B cell (primary cell): ENCODE data around the gene TMEM247. TPM values are rescaled to one million over a fixed set of nuclear protein-coding genes. Genes with fewer than 3 reads are reported as not detected.
"Not testable (repeated sequence)": the region's sequence is repeated elsewhere in the genome, so short reads cannot be mapped to it uniquely, and the experiment has no call there.

Source experiments
- ATAC-seq: fragments of 200-7000 bp; cut with Tn5 transposase; one replicate; pipeline ENCODE4 v1.10.0; 2021; ENCODE audit warnings: low read depth, mild to moderate bottlenecking, moderate number of reproducible peaks, moderate library complexity
- CTCF ChIA-PET: fragments of 350-600 bp; sonication (Branson Sonifier 250); formaldehyde crosslinking; loops from one replicate; lab custom pipeline; 2021; ENCODE audit warnings: antibody characterized with exemption, inconsistent platforms; lab: Charles Lee
- POLR2A ChIA-PET: fragments of 350-600 bp; sonication (Branson Sonifier 250); formaldehyde crosslinking; loops from one replicate; lab custom pipeline; 2021; ENCODE audit warnings: antibody characterized with exemption; lab: Charles Lee
- DNase-seq: peaks from one replicate; pipeline ENCODE4 v3.0.0; 2013
- H2AFZ ChIP-seq: 2 replicates; pipeline ENCODE4 v1.6.1; 2012; ENCODE audit warnings: mild to moderate bottlenecking, low read depth, low read length; ENCODE audit not compliant: insufficient read depth, poor library complexity, severe bottlenecking
- H3K27ac ChIP-seq, 2 donors: 1 replicate in 1 of 2; 2 replicates in 1 of 2; pipeline ENCODE4 v1.5.1; 2012 to 2013; ENCODE audit warnings: low read length in 2 of 2, mild to moderate bottlenecking in 2 of 2, moderate library complexity in 1 of 2
- H3K27me3 ChIP-seq, 4 experiments: fragments of 200-600 bp in 1 of 4; sonication (generic) in 1 of 4; replicated peaks in 1 of 4; 1 replicate in 2 of 4; 2 replicates in 2 of 4; pipeline versions ENCODE4 v1.6.1 to v1.7.0; 2013 to 2016; ENCODE audit warnings: low read length in 3 of 4, mild to moderate bottlenecking in 2 of 4, mixed read lengths in 1 of 4, moderate library complexity in 1 of 4; ENCODE audit not compliant: insufficient read depth in 4 of 4, control insufficient read depth in 3 of 4; ENCODE audit errors: control extremely low read depth in 1 of 4
- H3K36me3 ChIP-seq, 2 experiments: replicated peaks in 1 of 2; 1 replicate in 1 of 2; 2 replicates in 1 of 2; pipeline versions ENCODE4 v1.6.1 to v1.7.1; 2013; ENCODE audit warnings: low read length in 1 of 2; ENCODE audit not compliant: insufficient read depth in 2 of 2, control insufficient read depth in 1 of 2; ENCODE audit errors: control extremely low read depth in 1 of 2, extremely low read depth in 1 of 2
- H3K4me1 ChIP-seq, 2 donors: fragments of 200-600 bp in 1 of 2; sonication (generic) in 1 of 2; 1 replicate in 1 of 2; 2 replicates in 1 of 2; pipeline versions ENCODE4 v1.5.1 to v1.6.1; 2013 to 2017; ENCODE audit warnings: low read length in 2 of 2; ENCODE audit not compliant: control insufficient read depth in 2 of 2, insufficient read depth in 2 of 2
- H3K4me2 ChIP-seq: replicated peaks from 2 replicates; pipeline ENCODE3; 2012; ENCODE audit warnings: mild to moderate bottlenecking, low read depth, low read length; ENCODE audit not compliant: poor library complexity, severe bottlenecking
- H3K4me3 ChIP-seq, 5 experiments: fragments of 200-600 bp in 1 of 5; sonication (generic) in 1 of 5; 1 replicate in 3 of 5; 2 replicates in 2 of 5; pipeline versions ENCODE4 v1.5.1 to v1.7.0; 2011 to 2016; ENCODE audit warnings: low read length in 4 of 5, mild to moderate bottlenecking in 4 of 5, low read depth in 2 of 5, control low read depth in 1 of 5, moderate library complexity in 1 of 5; ENCODE audit not compliant: insufficient read depth in 1 of 5; ENCODE audit errors: control extremely low read depth in 1 of 5, extremely low read depth in 1 of 5
- H3K79me2 ChIP-seq: fragments of 200-600 bp; sonication (generic); one replicate; pipeline ENCODE4 v1.6.0; 2016; ENCODE audit warnings: low read length; ENCODE audit not compliant: control insufficient read depth, insufficient read depth
- H3K9ac ChIP-seq: fragments of 200-600 bp; sonication (generic); 2 replicates; pipeline ENCODE4 v1.6.1; 2017; ENCODE audit warnings: mild to moderate bottlenecking, low read length, moderate library complexity
- H3K9me3 ChIP-seq, 3 donors: one replicate each; pipeline versions ENCODE4 v1.6.1 to v1.7.1; 2013; ENCODE audit warnings: low read length in 2 of 3; ENCODE audit not compliant: control insufficient read depth in 2 of 3, insufficient read depth in 1 of 3; ENCODE audit errors: control extremely low read depth in 1 of 3
- H4K20me1 ChIP-seq: 2 replicates; pipeline ENCODE4 v1.6.0; 2012; ENCODE audit warnings: mild to moderate bottlenecking, low read length; ENCODE audit not compliant: insufficient read depth, control insufficient read depth, poor library complexity, severe bottlenecking
- H3K27ac Mint-ChIP-seq: one replicate; pipeline ENCODE4 v1.8.0; 2021; ENCODE audit warnings: mixed read lengths
- H3K27me3 Mint-ChIP-seq: one replicate; pipeline ENCODE4 v1.8.0; 2021; ENCODE audit warnings: mixed read lengths
- H3K4me1 Mint-ChIP-seq: one replicate; pipeline ENCODE4 v1.8.0; 2021; ENCODE audit warnings: mixed read lengths
- H3K4me3 Mint-ChIP-seq: one replicate; pipeline ENCODE4 v1.8.0; 2021; ENCODE audit warnings: mixed read lengths
- H3K9me3 Mint-ChIP-seq: one replicate; pipeline ENCODE4 v1.8.0; 2022; ENCODE audit warnings: mixed read lengths; ENCODE audit not compliant: insufficient read depth
- CTCF ChIP-seq: fragments of 200-600 bp; IDR thresholded peaks from one replicate; pipeline ENCODE4 v1.8.0; 2022; ENCODE audit warnings: antibody characterized with exemption, mild to moderate bottlenecking
- WGBS: methylation state at CpG from one replicate; pipeline ENCODE4 v1.1.5; 2013; ENCODE audit warnings: missing lambda C conversion rate; ENCODE audit not compliant: insufficient coverage; 5-methylcytosine and 5-hydroxymethylcytosine counted together
- intact Hi-C: fragments of 100-400 bp; cut with micrococcal nuclease; formaldehyde crosslinking; loops from one replicate; pipeline ENCODE4 v1.10.0; 2022
- polyA plus RNA-seq: library from polyadenylated mRNA; depleted of rRNA; stranded (reverse); fragments of >200 nt; gene quantifications from 2 replicates; pipeline ENCODE4 v1.2.3, GENCODE V29; 2012
- total RNA-seq, 2 donors: library from RNA; stranded (reverse); fragments of 120-200 nt in 1 of 2; gene quantifications; 1 replicate in 1 of 2; 2 replicates in 1 of 2; pipeline versions ENCODE4 v1.2.3 to v1.2.4, GENCODE V29; 2013 to 2022

TMEM247 gene
- total and polyA plus RNA-seq, 2 donors (not counting 1 experiment from before 2014, with no cell fraction given), result not detected

DNA sequence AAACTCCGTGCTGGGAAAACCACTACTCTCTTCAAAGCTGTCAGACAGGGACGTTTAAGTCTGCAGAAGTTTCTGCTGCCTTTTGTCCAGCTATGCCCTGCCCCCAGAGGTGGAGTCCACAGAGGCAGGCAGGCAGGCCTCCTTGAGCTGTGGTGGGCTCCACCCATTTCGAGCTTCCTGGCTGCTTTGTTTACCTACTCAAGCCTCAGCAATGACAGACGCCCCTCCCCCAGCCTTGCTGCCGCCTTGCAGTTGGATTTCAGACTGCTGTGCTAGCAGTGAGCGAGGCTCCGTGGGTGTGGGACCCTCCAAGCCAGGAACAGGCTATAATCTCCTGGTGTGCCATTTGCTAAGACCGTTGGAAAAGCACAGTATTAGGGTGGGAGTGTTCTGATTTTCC lies 1.9 kb upstream of the TMEM247 start:
- H3K79me2 ChIP-seq, H3K36me3 ChIP-seq, H3K27ac ChIP-seq, H2AFZ ChIP-seq, H4K20me1 ChIP-seq, H3K27me3 Mint-ChIP-seq, H3K4me2 ChIP-seq, H3K27ac Mint-ChIP-seq, intact Hi-C loops, H3K9me3 Mint-ChIP-seq, H3K27me3 ChIP-seq, H3K9ac ChIP-seq, H3K9me3 ChIP-seq, ATAC-seq, H3K4me1 ChIP-seq, H3K4me3 ChIP-seq, DNase-seq, POLR2A ChIA-PET: not testable (repeated sequence)
- CTCF ChIA-PET, result interaction anchor here (0.7 kb wide), 1 partner anchor 16 kb away, joined by 3 read pairs; no protein-coding TSS in a partner anchor
- WGBS, result 74% methylated on average over 4 of the region's 8 CpGs
- Mint-ChIP-seq H3K4me3 (peak overlapping the region; percentile 19), H3K4me1 (peaks cover 11% of the 10 kb centered on the region)

DNA sequence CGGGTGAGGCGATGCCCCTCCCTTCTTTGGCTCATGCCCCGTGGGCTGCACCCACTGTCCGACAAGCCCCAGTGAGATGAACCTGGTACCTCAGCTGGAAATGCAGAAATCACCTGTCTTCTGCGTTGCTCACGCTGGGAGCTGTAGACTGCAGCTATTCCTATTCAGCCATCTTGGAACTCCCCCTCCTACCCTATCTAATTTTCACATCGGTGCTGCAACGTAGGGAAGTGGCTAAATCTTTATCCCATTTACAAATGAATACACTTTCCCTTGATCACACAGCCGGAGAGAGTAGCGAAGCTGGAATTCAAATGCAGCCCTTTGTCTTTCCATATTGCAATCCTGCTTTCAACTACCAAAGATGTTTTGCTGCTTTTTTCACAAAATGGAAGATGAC lies 1.4 kb upstream of the TMEM247 start:
- Histone ChIP-seq H3K27ac (no peak overlapping the region), H3K79me2 (no peaks in the 10 kb centered on the region), H3K4me2 (no peak overlapping the region), H3K4me1 (no peaks in the 10 kb centered on the region), H3K9ac (no peak overlapping the region), H3K4me3 (no peak overlapping the region), H2AFZ (no peak overlapping the region), H3K36me3 (no peaks in the 10 kb centered on the region), H3K27me3 (no peaks in the 10 kb centered on the region), H3K9me3 (no peaks in the 10 kb centered on the region), H4K20me1 (no peaks in the 10 kb centered on the region)
- ChIA-PET POLR2A (no interaction called here), CTCF (no interaction called here)
- peaks cover 11% of the 10 kb centered on the region for H3K4me1 Mint-ChIP-seq
- H3K4me3 Mint-ChIP-seq, result peak overlapping the region; percentile 19
- H3K27me3 Mint-ChIP-seq, result no peaks in the 10 kb centered on the region
- no peak overlapping the region for H3K27ac Mint-ChIP-seq
- ATAC-seq (no peak), DNase-seq (no peak)
- no peaks in the 10 kb centered on the region for H3K9me3 Mint-ChIP-seq
- intact Hi-C loops, result no loop called here
- TF ChIP-seq CTCF, result no peak
- WGBS, result 92% methylated on average over 10 of the region's 10 CpGs
